ENCODE results near the gene CCDC12. TPM values are rescaled to one million over a fixed set of nuclear protein-coding genes. Genes with fewer than 3 reads are reported as not detected.

Gene CCDC12
- polyA plus RNA-seq, 1 donor from 2014 or later = 151 TPM

GRCh38 chr3:47003056-47003410 is 26.5 kb upstream of the CCDC12 start:
- Mint-ChIP-seq H3K27me3 (no peaks in the 10 kb centered on the region), H3K4me3 (no peak overlapping the region), H3K36me3 (no peaks in the 10 kb centered on the region), H3K9me3 (no peaks in the 10 kb centered on the region), H3K4me1 (peaks cover 0 to 4% (median 2%) of the 10 kb centered on the region in 3 donors), H3K27ac (no peak overlapping the region)

GRCh38 chr3:47002171-47003055 is 25.9 kb upstream of the CCDC12 start:
- Mint-ChIP-seq H3K9me3 (no peaks in the 10 kb centered on the region), H3K36me3 (no peaks in the 10 kb centered on the region), H3K4me1 (peaks cover 0 to 5% (median 2%) of the 10 kb centered on the region in 3 donors), H3K27me3 (no peaks in the 10 kb centered on the region), H3K27ac (peak overlapping the region in 1 of 3 donors; percentile 86), H3K4me3 (no peak overlapping the region)

DNA sequence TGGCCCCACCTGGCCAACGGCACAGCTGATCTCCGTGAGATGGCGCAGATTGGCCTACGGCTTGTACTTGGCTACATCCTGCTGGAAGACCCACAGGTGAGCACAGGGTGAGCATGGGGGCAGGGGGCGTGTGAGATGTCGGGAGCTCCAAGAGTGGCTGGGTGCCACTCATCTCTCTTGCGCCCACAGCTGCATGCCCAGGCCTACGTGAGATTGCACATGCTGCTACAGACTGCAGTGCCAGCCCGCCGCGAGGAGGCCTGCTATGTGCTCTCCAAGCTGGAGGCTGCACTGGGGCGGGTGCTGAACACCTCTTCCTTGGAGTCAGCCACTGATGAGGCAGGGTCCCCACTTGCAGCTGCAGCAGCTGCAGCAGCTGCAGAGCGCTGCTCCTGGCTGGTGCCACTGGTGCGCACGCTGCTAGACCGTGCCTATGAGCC is 25.2 kb upstream of the CCDC12 start:
- H3K4me1 Mint-ChIP-seq = peaks cover 0 to 11% (median 9%) of the 10 kb centered on the region in 3 donors
- no peak overlapping the region for H3K27ac Mint-ChIP-seq
- H3K36me3 Mint-ChIP-seq = peaks cover 1% of the 10 kb centered on the region
- no peaks in the 10 kb centered on the region for H3K9me3 Mint-ChIP-seq
- H3K4me3 Mint-ChIP-seq = no peak overlapping the region
- H3K27me3 Mint-ChIP-seq = no peaks in the 10 kb centered on the region

DNA sequence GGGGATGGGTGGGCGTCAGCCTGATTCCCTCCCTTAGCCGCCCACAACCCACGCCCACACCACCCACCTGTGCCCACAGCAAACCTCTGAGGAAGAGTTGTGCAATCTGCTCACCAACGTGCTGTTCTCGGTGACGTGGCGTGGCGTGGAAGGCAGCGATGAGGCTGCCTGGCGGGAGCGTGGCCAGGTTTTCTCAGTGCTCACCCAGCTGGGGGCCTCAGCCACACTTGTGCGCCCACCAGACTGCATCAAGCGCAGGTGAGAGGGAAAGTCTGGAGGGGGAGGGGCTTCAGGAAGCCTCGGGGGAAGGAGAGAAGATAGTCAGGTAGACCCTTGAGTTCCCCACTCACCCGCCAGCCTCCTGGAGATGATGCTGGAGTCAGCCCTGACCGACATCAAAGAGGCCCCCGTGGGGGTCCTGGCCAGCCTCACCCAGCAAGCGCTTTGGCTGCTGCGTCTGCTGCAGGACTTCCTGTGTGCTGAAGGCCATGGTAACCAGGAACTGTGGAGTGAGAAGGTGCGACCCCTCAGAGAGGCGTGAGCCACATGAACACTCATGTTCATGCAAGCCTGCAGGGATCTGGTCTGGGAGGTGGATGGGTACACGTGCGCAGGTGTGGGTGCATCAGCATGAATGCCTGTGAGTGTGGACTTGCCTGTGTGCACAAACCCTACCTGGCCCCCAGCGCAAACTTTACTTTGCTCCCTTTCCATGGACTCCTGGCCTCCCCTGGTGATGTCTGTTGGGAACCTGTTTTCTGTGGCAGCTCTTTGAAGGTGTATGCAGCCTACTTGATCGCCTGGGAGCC is 24.6 kb upstream of the CCDC12 start:
- H3K27me3 Mint-ChIP-seq = no peaks in the 10 kb centered on the region
- H3K27ac Mint-ChIP-seq = no peak overlapping the region
- H3K4me1 Mint-ChIP-seq = peaks cover 0 to 12% (median 9%) of the 10 kb centered on the region in 3 donors
- no peaks in the 10 kb centered on the region for H3K9me3 Mint-ChIP-seq
- H3K4me3 Mint-ChIP-seq = peak overlapping the region in 1 of 4 donors; percentile 17
- H3K36me3 Mint-ChIP-seq = peaks cover 1% of the 10 kb centered on the region

DNA sequence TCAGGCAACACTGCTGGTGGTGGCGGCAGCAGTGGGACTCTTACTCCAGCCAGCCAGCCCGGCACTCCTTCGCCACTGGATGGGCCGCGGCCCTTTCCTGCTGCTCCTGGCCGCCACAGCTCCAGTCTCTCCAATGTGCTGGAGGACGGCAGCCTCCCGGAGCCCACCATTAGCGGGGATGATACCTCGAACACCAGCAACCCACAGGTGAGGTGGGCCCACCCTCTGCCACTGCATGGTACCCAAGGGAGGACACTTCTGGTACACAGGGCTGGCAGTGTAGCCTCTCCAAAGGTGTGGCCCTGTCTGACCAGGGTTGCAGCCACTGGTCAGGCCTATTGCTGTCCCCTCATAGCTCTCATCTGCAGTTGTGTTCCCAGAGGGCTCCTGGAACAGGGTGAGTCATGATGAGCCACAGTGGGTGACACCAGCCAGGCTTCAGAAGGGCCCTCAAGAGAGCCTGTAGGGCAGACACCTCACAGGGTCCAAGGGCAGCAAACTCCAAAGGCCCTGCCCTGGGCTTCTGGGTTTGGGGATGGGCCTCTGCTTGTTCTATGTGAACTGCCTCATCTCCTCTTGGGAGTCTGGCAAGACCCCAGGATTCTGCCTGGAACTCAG is 23.8 kb upstream of the CCDC12 start:
- Mint-ChIP-seq H3K27me3 (no peaks in the 10 kb centered on the region), H3K4me1 (peaks cover 0 to 12% (median 9%) of the 10 kb centered on the region in 3 donors), H3K27ac (no peak overlapping the region), H3K36me3 (peaks cover 1% of the 10 kb centered on the region), H3K4me3 (no peak overlapping the region), H3K9me3 (no peaks in the 10 kb centered on the region)

- no peak overlapping the region for H3K4me3 Mint-ChIP-seq
- peaks cover 0 to 12% (median 9%) of the 10 kb centered on the region in 3 donors for H3K4me1 Mint-ChIP-seq
- H3K27me3 Mint-ChIP-seq = no peaks in the 10 kb centered on the region
- peaks cover 1% of the 10 kb centered on the region for H3K36me3 Mint-ChIP-seq
- peak overlapping the region in 1 of 3 donors; percentile 13 for H3K27ac Mint-ChIP-seq
- H3K9me3 Mint-ChIP-seq = no peaks in the 10 kb centered on the region
Measured at GRCh38 chr3:46999516-47000197, 23.1 kb upstream of the CCDC12 start.

DNA sequence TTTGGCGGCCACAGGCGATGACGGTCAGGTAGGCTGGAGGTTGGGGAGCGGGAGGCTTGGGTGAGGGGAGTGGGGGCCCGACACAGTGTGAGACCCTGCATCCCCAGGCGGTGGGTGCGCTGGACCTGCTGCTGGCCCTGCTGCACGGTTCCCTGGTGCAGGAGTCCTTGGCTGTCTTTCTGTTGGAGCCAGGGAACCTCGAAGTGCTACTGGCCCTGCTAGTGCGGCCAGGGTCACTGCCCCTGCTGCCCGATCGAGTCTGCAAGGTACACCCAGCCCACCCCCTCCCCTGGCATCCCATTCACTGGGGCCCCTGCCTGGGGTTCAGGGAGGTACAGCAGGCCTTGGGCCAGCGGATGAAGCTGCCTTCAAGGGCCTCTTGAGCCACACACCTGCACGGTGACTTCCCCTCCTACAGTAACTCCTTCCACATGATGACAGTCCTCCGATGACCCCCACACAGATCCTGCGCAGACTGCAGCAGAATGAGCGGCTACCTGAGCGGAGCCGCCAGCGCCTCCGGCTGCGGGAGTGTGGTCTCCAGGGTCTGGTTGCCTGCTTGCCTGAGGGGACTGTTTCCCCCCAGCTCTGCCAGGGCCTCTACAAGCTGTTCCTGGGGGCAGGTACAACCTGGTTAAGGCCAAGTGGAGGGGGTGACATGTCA is 22.4 kb upstream of the CCDC12 start:
- peaks cover 1% of the 10 kb centered on the region for H3K36me3 Mint-ChIP-seq
- H3K9me3 Mint-ChIP-seq = no peaks in the 10 kb centered on the region
- peaks cover 0 to 12% (median 9%) of the 10 kb centered on the region in 3 donors for H3K4me1 Mint-ChIP-seq
- no peak overlapping the region for H3K27ac Mint-ChIP-seq
- no peaks in the 10 kb centered on the region for H3K27me3 Mint-ChIP-seq
- no peak overlapping the region for H3K4me3 Mint-ChIP-seq

DNA sequence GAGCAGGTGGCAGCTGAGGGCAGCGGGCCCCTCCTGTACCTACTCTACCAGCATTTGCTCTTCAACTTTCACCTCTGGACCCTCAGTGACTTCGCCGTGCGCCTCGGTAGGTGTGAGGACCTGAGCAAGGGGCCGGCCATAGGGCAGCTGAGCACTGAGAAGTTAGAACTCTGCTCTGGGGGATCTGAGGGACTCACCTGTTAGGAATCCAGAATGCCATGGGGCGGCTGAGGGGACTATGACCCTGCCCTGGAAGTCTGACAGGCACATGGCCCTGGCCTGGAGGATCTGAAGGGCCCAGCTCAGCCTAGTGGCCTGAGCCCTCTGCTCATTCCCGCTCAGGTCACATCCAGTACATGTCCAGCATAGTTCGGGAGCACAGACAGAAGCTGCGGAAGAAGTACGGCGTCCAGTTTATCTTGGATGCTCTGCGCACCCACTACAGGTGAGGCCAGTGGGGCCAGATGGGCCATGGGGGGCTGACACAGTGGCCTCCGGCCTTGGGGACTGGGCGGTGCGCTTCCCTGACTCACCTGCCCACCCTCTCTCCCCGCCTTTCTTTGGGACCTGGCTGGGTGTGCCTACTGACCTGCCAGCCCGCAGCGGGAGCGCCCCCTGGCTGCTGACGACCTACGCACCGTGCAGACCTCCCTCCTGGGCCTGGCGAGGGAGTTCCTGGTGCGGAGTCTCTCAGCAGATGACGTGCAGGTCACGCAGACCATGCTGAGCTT is 21.7 kb upstream of the CCDC12 start:
- Mint-ChIP-seq H3K36me3 (peaks cover 1% of the 10 kb centered on the region), H3K27me3 (no peaks in the 10 kb centered on the region), H3K27ac (no peak overlapping the region), H3K9me3 (no peaks in the 10 kb centered on the region), H3K4me1 (peaks cover 0 to 12% (median 9%) of the 10 kb centered on the region in 3 donors), H3K4me3 (peak overlapping the region in 1 of 4 donors; percentile 74)

DNA sequence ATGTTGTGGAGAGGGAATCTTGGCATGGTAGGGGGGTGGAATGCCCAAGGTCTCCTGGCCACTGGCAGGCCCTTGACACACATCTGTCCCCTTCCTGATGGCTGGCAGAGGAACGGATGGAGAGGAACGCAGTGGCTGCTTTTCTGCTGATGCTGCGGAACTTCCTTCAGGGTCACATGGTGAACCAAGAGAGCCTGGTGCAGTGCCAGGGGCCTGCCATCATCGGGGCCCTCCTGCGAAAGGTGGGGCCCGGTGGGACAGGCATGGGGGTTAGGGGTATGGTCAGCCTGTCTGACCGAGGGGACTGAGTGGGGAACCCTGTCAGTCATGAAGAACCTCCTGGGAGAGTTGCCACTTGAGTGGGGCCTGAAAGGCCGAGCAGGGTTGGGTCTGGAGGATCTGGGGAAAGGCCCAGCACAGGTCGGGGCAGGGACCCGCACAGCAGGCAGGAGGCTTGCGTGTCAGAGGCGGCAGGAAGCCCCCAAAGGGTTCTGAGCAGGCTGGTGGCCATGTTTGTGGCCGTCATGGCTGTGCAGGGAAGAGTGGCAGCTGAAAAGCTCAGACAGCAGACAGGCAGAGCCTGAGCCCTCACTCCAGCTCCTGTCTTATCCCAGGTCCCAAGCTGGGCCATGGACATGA is 21.0 kb upstream of the CCDC12 start:
- peak overlapping the region in 1 of 4 donors; percentile 39 for H3K4me3 Mint-ChIP-seq
- H3K4me1 Mint-ChIP-seq = peaks cover 0 to 12% (median 9%) of the 10 kb centered on the region in 3 donors
- no peaks in the 10 kb centered on the region for H3K27me3 Mint-ChIP-seq
- H3K27ac Mint-ChIP-seq = peak overlapping the region in 1 of 3 donors; percentile 73
- no peaks in the 10 kb centered on the region for H3K9me3 Mint-ChIP-seq
- H3K36me3 Mint-ChIP-seq = peaks cover 1% of the 10 kb centered on the region

- Mint-ChIP-seq H3K27ac (peak overlapping the region in 1 of 3 donors; percentile 73), H3K4me1 (peaks cover 0 to 12% (median 11%) of the 10 kb centered on the region in 3 donors), H3K27me3 (no peaks in the 10 kb centered on the region), H3K4me3 (peak overlapping the region in 2 of 4 donors; percentile 61 to 72), H3K9me3 (no peaks in the 10 kb centered on the region), H3K36me3 (peaks cover 1% of the 10 kb centered on the region)
Measured at GRCh38 chr3:46996689-46997452, 20.3 kb upstream of the CCDC12 start.

DNA sequence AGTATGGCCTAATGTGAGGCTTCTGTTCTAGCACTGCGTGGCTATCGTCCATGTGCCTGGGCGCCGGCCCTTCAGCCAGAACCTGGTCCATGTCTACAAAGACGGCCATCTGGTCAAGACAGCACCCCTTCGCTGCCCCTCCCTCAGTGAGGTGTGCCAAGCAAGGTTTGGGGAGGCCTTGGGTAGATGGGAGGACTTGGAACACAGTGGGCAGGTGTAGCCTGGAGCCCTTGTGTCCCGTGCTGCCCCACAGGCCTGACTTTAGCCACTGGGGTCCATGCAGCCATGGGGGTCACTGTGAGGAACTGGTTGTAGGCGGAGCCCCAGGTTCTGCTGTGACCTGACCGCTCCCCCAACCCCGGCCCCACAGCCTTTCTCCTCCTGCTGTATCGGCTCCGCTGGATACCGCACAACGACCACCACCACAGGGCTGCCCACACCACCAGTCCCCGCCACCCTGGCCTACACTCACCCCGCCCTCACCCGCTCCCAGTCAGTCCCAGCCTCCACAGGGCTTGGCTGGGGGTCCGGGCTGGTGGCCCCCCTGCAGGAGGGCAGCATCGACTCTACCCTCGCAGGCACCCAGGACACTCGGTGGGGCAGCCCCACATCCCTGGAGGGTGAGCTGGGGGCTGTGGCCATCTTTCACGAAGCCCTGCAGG is 19.5 kb upstream of the CCDC12 start:
- no peaks in the 10 kb centered on the region for H3K27me3 Mint-ChIP-seq
- no peaks in the 10 kb centered on the region for H3K9me3 Mint-ChIP-seq
- peaks cover 1% of the 10 kb centered on the region for H3K36me3 Mint-ChIP-seq
- H3K27ac Mint-ChIP-seq = peak overlapping the region in 1 of 3 donors; percentile 64
- H3K4me1 Mint-ChIP-seq = peaks cover under 1 to 15% (median 14%) of the 10 kb centered on the region in 3 donors
- no peak overlapping the region for H3K4me3 Mint-ChIP-seq

Data from IgD-negative memory B cell (primary cell).